H9 (cell line): ENCODE data around the gene CHTOP. TPM values are rescaled to one million over a fixed set of nuclear protein-coding genes. Genes with fewer than 3 reads are reported as not detected.

ENCODE experiments used
- DNase-seq: peaks from one replicate; pipeline ENCODE4 v3.0.0-alpha.2; 2017
- H2AFZ ChIP-seq: one replicate; pipeline ENCODE4 v1.6.1; 2013; ENCODE audit warnings: mild to moderate bottlenecking, low read length, control low read depth, moderate library complexity
- H2AK5ac ChIP-seq: 2 replicates; pipeline ENCODE4 v1.6.1; 2013; ENCODE audit warnings: low read length, control low read depth, mixed read lengths; ENCODE audit not compliant: insufficient read length
- H2BK120ac ChIP-seq: one replicate; pipeline ENCODE4 v1.6.1; 2013; ENCODE audit warnings: low read depth, mild to moderate bottlenecking, low read length, control low read depth, inconsistent platforms; ENCODE audit not compliant: poor library complexity, severe bottlenecking
- H2BK12ac ChIP-seq: 2 replicates; pipeline ENCODE4 v1.6.1; 2013; ENCODE audit warnings: low read length, control low read depth, mixed read lengths, low read depth; ENCODE audit not compliant: insufficient read length
- H2BK15ac ChIP-seq: 2 replicates; pipeline ENCODE4 v1.6.1; 2013; ENCODE audit warnings: low read depth, low read length, control low read depth
- H2BK20ac ChIP-seq: one replicate; pipeline ENCODE4 v1.6.1; 2013; ENCODE audit warnings: low read depth, mild to moderate bottlenecking, low read length, control low read depth, inconsistent platforms; ENCODE audit not compliant: poor library complexity, severe bottlenecking
- H2BK5ac ChIP-seq: 2 replicates; pipeline ENCODE4 v1.6.1; 2013; ENCODE audit warnings: low read length, control low read depth, mixed read lengths; ENCODE audit not compliant: insufficient read length
- H3K14ac ChIP-seq: 2 replicates; pipeline ENCODE4 v1.6.1; 2013; ENCODE audit warnings: low read length, control low read depth; ENCODE audit not compliant: insufficient read depth
- H3K18ac ChIP-seq: 2 replicates; pipeline ENCODE4 v1.6.1; 2013; ENCODE audit warnings: low read depth, mild to moderate bottlenecking, mixed read lengths, low read length, control low read depth; ENCODE audit not compliant: insufficient read length
- H3K23ac ChIP-seq: 2 replicates; pipeline ENCODE4 v1.6.1; 2013; ENCODE audit warnings: low read length, control low read depth, mixed read lengths, low read depth; ENCODE audit not compliant: insufficient read length
- H3K23me2 ChIP-seq: 2 replicates; pipeline ENCODE4 v1.6.1; 2013; ENCODE audit warnings: low read depth, mild to moderate bottlenecking, mixed read lengths, low read length, control low read depth; ENCODE audit not compliant: insufficient read length, poor library complexity, severe bottlenecking
- H3K27ac ChIP-seq: 2 replicates; pipeline ENCODE4 v1.5.1; 2013; ENCODE audit warnings: low read length, control low read depth, mixed read lengths, low read depth; ENCODE audit not compliant: insufficient read length
- H3K27me3 ChIP-seq: 2 replicates; pipeline ENCODE4 v1.6.1; 2013; ENCODE audit warnings: low read length, control low read depth, inconsistent platforms; ENCODE audit not compliant: insufficient read depth
- H3K4ac ChIP-seq: 2 replicates; pipeline ENCODE4 v1.6.1; 2013; ENCODE audit warnings: low read depth, mild to moderate bottlenecking, control low read depth, inconsistent platforms, low read length, moderate library complexity
- H3K4me1 ChIP-seq: 2 replicates; pipeline ENCODE4 v1.6.1; 2013; ENCODE audit warnings: low read length, control low read depth, inconsistent platforms; ENCODE audit not compliant: insufficient read depth
- H3K4me2 ChIP-seq: 2 replicates; pipeline ENCODE4 v1.6.1; 2013; ENCODE audit warnings: low read length, control low read depth, mixed read lengths; ENCODE audit not compliant: insufficient read length, insufficient read depth
- H3K56ac ChIP-seq: 2 replicates; pipeline ENCODE4 v1.6.1; 2013; ENCODE audit warnings: low read depth, mild to moderate bottlenecking, mixed read lengths, low read length, control low read depth; ENCODE audit not compliant: insufficient read length
- H3K79me1 ChIP-seq: 2 replicates; pipeline ENCODE4 v1.6.1; 2013; ENCODE audit warnings: low read depth, mild to moderate bottlenecking, moderate library complexity, low read length, control low read depth, inconsistent platforms; ENCODE audit not compliant: insufficient read depth, poor library complexity, severe bottlenecking
- H3K79me2 ChIP-seq: 2 replicates; pipeline ENCODE4 v1.6.1; 2013; ENCODE audit warnings: low read length, control low read depth, inconsistent platforms; ENCODE audit not compliant: insufficient read depth
- H3K9ac ChIP-seq: 2 replicates; pipeline ENCODE4 v1.6.1; 2013; ENCODE audit warnings: low read length, control low read depth, mixed read lengths; ENCODE audit not compliant: insufficient read length; ENCODE audit errors: extremely low read depth
- H3K9me3 ChIP-seq: one replicate; pipeline ENCODE4 v1.6.1; 2013; ENCODE audit warnings: low read depth, low read length, inconsistent platforms; ENCODE audit not compliant: control insufficient read depth
- H3T11ph ChIP-seq: one replicate; pipeline ENCODE4 v1.6.1; 2013; ENCODE audit warnings: mild to moderate bottlenecking, low read length, control low read depth, inconsistent platforms
- H4K20me1 ChIP-seq: one replicate; pipeline ENCODE4 v1.6.1; 2013; ENCODE audit not compliant: control insufficient read depth, insufficient read length, insufficient read depth
- H4K5ac ChIP-seq: 2 replicates; pipeline ENCODE4 v1.6.1; 2013; ENCODE audit warnings: low read depth, mild to moderate bottlenecking, mixed read lengths, low read length, control low read depth; ENCODE audit not compliant: insufficient read length
- H4K8ac ChIP-seq: replicated peaks from 2 replicates; pipeline ENCODE4 v1.6.1; 2013; ENCODE audit warnings: low read length, control low read depth, mixed read lengths, low read depth; ENCODE audit not compliant: insufficient read length
- H4K91ac ChIP-seq: 2 replicates; pipeline ENCODE4 v1.6.1; 2013; ENCODE audit warnings: low read depth, mild to moderate bottlenecking, moderate library complexity, mixed read lengths, low read length, control low read depth; ENCODE audit not compliant: insufficient read length
- H3K27ac Mint-ChIP-seq, 3 experiments: 2 replicates in 2 of 3; 3 replicates in 1 of 3; pipeline ENCODE4 v1.8.0; 2020 to 2021; ENCODE audit warnings: mixed read lengths in 3 of 3, mild to moderate bottlenecking in 1 of 3, moderate library complexity in 1 of 3
- H3K27me3 Mint-ChIP-seq: 2 replicates; pipeline ENCODE4 v1.8.0; 2021; ENCODE audit warnings: low read depth, mild to moderate bottlenecking, moderate library complexity, mixed read lengths
- H3K36me3 Mint-ChIP-seq, 3 experiments: 2 replicates in 2 of 3; 3 replicates in 1 of 3; pipeline ENCODE4 v1.8.0; 2020 to 2021; ENCODE audit warnings: low read depth in 3 of 3, mixed read lengths in 3 of 3; ENCODE audit not compliant: insufficient read depth in 1 of 3
- H3K4me1 Mint-ChIP-seq, 2 experiments: 2 replicates each; pipeline ENCODE4 v1.8.0; 2020; ENCODE audit warnings: mixed read lengths in 2 of 2
- H3K4me3 Mint-ChIP-seq, 2 experiments: 2 replicates in 1 of 2; 3 replicates in 1 of 2; pipeline ENCODE4 v1.8.0; 2020 to 2021; ENCODE audit warnings: mild to moderate bottlenecking in 2 of 2, mixed read lengths in 2 of 2, moderate library complexity in 1 of 2
- H3K9me3 Mint-ChIP-seq, 2 experiments: 2 replicates in 1 of 2; 3 replicates in 1 of 2; pipeline ENCODE4 v1.8.0; 2020; ENCODE audit warnings: mild to moderate bottlenecking in 2 of 2, mixed read lengths in 2 of 2, moderate library complexity in 1 of 2
- CTCF ChIP-seq: fragments of 200-600 bp; sonication (generic); conservative IDR thresholded peaks from 3 replicates; pipeline ENCODE4 v1.8.0; 2021; ENCODE audit warnings: antibody characterized with exemption, mild to moderate bottlenecking
- WGBS: extraction: QIAGEN DNeasy Blood & Tissue Kit; methylation state at CpG from one replicate; pipeline ENCODE4 v1.1.7; 2013; ENCODE audit warnings: missing lambda C conversion rate, low lambda C conversion rate, mixed read lengths; ENCODE audit not compliant: insufficient read length; ENCODE audit errors: extremely low coverage; 5-methylcytosine and 5-hydroxymethylcytosine counted together
- total RNA-seq: library from RNA; stranded (reverse); gene quantifications from 2 replicates; pipeline ENCODE4 v1.2.1, GENCODE V29; 2021

The CHTOP gene
- total RNA-seq, 1 experiment from 2014 or later: 126 TPM

GRCh38 chr1:153606194-153606593, 27.7 kb upstream of the CHTOP start:
- no CpG with 5 or more reads among the region's 11 CpGs for WGBS

More at GRCh38 chr1:153606194-153606593, 27.7 kb upstream of the CHTOP start:
- Histone ChIP-seq H3K79me2 (no peaks in the 10 kb centered on the region), H3T11ph (no peak overlapping the region), H3K23me2 (peaks cover 3% of the 10 kb centered on the region), H4K20me1 (no peaks in the 10 kb centered on the region), H2BK12ac (no peak overlapping the region), H3K14ac (no peak overlapping the region), H3K9ac (no peak overlapping the region), H3K4ac (no peak overlapping the region), H3K27ac (no peak overlapping the region), H4K5ac (no peak overlapping the region), H3K79me1 (no peaks in the 10 kb centered on the region), H3K4me1 (peaks cover 5% of the 10 kb centered on the region; the same call in 1 of the 2 replicates), H4K8ac (no peak overlapping the region), H2AK5ac (no peak overlapping the region), H2BK15ac (no peak overlapping the region), H3K27me3 (no peaks in the 10 kb centered on the region), H4K91ac (no peak overlapping the region), H2AFZ (no peak overlapping the region), H2BK5ac (no peak overlapping the region), H2BK20ac (no peak overlapping the region), H3K4me2 (no peak overlapping the region), H3K56ac (no peak overlapping the region), H3K23ac (no peak overlapping the region), H3K18ac (no peak overlapping the region), H3K9me3 (no peaks in the 10 kb centered on the region), H2BK120ac (no peak overlapping the region)
- DNase-seq: no peak
- Mint-ChIP-seq H3K4me1 (peaks cover 24 to 27% of the 10 kb centered on the region in 2 experiments), H3K4me3 (no peak overlapping the region), H3K36me3 (peaks cover 0 to 6% (median 4%) of the 10 kb centered on the region in 3 experiments; a peak in 3 of 7 replicates), H3K27ac (no peak overlapping the region), H3K9me3 (no peaks in the 10 kb centered on the region), H3K27me3 (peaks cover 2% of the 10 kb centered on the region)
- TF ChIP-seq CTCF: no peak
